Fibroblast of lung (primary cell): ENCODE results near the gene RHOH.

Experiments
- EZH2 ChIP-seq: IDR thresholded peaks from 2 replicates; pipeline ENCODE4 v1.5.1; 2012; ENCODE audit warnings: low read length, control low read depth, mild to moderate bottlenecking; ENCODE audit errors: missing control alignments
- TF ChIP-seq, protein P1 (sequence below), 2 donors: IDR thresholded peaks in 1 of 2; conservative IDR thresholded peaks in 1 of 2; 1 replicate in 1 of 2; 2 replicates in 1 of 2; pipeline ENCODE4 v1.5.1; 2011 to 2012; ENCODE audit warnings: low read length in 2 of 2, control low read depth in 1 of 2, inconsistent platforms in 1 of 2, low read depth in 1 of 2, mild to moderate bottlenecking in 1 of 2

DNA sequence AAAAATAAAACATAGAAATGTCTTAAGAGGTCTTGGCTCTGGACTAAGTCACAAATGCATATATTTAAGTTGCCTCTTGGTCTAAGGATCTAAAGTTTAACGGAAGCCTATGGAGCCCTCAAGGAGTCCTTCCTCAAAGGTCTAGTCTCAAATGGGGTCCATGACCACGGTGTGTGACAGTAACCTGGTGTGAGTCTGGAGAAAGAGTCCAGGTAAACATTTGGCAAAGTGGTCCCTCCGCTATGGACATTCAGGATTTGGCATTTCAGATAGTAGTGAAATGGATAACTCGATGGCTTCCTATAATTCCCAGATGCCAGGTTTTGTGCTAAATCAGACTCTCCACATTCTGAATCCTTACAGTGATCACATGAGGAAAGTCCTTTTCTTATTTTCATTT is 44.2 kb downstream of the RHOH start:
- no peak for TF ChIP-seq EZH2
- TF ChIP-seq, protein P1, sequence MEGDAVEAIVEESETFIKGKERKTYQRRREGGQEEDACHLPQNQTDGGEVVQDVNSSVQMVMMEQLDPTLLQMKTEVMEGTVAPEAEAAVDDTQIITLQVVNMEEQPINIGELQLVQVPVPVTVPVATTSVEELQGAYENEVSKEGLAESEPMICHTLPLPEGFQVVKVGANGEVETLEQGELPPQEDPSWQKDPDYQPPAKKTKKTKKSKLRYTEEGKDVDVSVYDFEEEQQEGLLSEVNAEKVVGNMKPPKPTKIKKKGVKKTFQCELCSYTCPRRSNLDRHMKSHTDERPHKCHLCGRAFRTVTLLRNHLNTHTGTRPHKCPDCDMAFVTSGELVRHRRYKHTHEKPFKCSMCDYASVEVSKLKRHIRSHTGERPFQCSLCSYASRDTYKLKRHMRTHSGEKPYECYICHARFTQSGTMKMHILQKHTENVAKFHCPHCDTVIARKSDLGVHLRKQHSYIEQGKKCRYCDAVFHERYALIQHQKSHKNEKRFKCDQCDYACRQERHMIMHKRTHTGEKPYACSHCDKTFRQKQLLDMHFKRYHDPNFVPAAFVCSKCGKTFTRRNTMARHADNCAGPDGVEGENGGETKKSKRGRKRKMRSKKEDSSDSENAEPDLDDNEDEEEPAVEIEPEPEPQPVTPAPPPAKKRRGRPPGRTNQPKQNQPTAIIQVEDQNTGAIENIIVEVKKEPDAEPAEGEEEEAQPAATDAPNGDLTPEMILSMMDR (conservative IDR thresholded peaks at IDR 0.05 in 1 of 2, IDR thresholded peaks at IDR 0.05 in 1 of 2; ENCODE audit: low read depth in 1 of 2, low read length in 2 of 2) = no peak
